HUES48 (cell line): ENCODE measurements around the gene HLA-DOA.

Experiments
- H3K27ac ChIP-seq: one replicate; pipeline ENCODE4 v1.7.0; 2013; ENCODE audit warnings: low read depth, low read length, inconsistent platforms
- H3K27me3 ChIP-seq: 2 replicates; pipeline ENCODE4 v1.6.1; 2013; ENCODE audit warnings: mild to moderate bottlenecking, low read length; ENCODE audit not compliant: control insufficient read depth, insufficient read depth
- H3K36me3 ChIP-seq: 2 replicates; pipeline ENCODE4 v1.6.1; 2013; ENCODE audit warnings: low read length; ENCODE audit not compliant: control insufficient read depth, insufficient read depth
- H3K4me1 ChIP-seq: 2 replicates; pipeline ENCODE4 v1.6.1; 2013; ENCODE audit warnings: mild to moderate bottlenecking, low read length; ENCODE audit not compliant: control insufficient read depth, insufficient read depth
- H3K4me3 ChIP-seq: 2 replicates; pipeline ENCODE4 v1.5.1; 2013; ENCODE audit warnings: mild to moderate bottlenecking, low read depth, low read length
- H3K9ac ChIP-seq: 2 replicates; pipeline ENCODE4 v1.6.1; 2013; ENCODE audit warnings: mild to moderate bottlenecking, low read depth, low read length, moderate library complexity
- H3K9me3 ChIP-seq: 2 replicates; pipeline ENCODE4 v1.6.1; 2013; ENCODE audit warnings: low read length; ENCODE audit not compliant: control insufficient read depth, insufficient read depth

The HLA-DOA gene

DNA sequence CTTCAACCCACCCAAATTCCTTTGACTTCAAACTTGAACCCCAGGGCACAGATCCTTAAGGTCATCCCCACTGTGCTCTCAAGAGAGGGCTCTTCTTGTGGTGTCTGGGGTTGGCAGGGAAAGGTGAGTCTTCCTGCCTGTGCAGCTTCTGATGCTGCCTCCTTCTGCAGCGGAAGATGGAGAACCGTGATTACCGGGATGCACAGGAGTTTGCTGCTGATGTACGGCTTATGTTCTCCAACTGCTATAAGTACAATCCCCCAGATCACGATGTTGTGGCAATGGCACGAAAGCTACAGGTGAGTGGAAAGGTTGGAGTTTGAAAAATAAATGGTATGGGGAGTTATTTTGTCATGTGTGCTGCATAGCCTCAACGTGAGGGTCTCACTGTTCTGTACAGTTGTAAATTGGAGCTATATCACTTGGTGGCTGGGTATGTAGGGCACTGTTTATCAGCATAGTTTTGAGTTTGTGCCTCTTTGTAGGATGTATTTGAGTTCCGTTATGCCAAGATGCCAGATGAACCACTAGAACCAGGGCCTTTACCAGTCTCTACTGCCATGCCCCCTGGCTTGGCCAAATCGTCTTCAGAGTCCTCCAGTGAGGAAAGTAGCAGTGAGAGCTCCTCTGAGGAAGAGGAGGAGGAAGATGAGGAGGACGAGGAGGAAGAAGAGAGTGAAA lies 32.0 kb downstream of the HLA-DOA start:
- Histone ChIP-seq H3K9ac (no peak overlapping the region), H3K4me1 (peaks cover 2% of the 10 kb centered on the region; the same call in 1 of the 2 replicates)

DNA sequence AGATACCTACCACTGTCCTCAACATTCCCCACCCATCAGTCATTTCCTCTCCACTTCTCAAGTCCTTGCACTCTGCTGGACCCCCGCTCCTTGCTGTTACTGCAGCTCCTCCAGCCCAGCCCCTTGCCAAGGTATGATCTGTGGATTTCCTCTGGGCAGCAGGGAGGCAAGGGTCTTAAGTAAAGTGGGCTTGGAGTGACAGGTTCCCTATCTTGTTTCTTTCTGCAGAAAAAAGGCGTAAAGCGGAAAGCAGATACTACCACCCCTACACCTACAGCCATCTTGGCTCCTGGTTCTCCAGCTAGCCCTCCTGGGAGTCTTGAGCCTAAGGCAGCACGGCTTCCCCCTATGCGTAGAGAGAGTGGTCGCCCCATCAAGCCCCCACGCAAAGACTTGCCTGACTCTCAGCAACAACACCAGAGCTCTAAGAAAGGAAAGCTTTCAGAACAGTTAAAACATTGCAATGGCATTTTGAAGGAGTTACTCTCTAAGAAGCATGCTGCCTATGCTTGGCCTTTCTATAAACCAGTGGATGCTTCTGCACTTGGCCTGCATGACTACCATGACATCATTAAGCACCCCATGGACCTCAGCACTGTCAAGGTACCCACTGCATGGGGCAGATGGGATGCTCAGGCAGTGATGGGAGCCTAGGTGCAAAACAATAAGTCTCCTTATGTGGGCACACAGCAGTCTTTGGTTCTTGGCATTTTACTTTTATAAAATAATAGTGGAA lies 32.9 kb downstream of the HLA-DOA start:
- Histone ChIP-seq H3K9me3 (no peaks in the 10 kb centered on the region), H3K4me1 (peaks cover 2% of the 10 kb centered on the region; the same call in 1 of the 2 replicates), H3K27me3 (no peaks in the 10 kb centered on the region), H3K27ac (no peak overlapping the region), H3K4me3 (0 out of 2 replicates have a peak overlapping the region, but pooled peaks have one; percentile 6), H3K36me3 (peaks cover 94% of the 10 kb centered on the region), H3K9ac (no peak overlapping the region)

More for the DNA sequence above, 32.0 kb downstream of the HLA-DOA start:
- Histone ChIP-seq H3K27ac (no peak overlapping the region), H3K27me3 (no peaks in the 10 kb centered on the region), H3K36me3 (peaks cover 95% of the 10 kb centered on the region), H3K4me3 (no peak overlapping the region), H3K9me3 (no peaks in the 10 kb centered on the region)

DNA sequence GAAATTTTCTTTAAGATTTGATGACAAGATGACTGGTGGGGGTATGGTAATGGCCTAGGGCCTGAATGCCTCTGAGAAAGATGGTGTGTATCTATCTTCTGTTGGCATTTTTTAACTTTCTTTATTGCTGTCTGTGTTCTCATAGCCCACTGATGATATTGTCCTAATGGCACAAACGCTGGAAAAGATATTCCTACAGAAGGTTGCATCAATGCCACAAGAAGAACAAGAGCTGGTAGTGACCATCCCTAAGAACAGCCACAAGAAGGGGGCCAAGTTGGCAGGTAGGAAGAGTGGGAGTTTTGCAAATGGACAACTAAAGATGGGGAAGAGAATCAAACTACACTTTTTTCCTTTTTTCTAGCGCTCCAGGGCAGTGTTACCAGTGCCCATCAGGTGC lies 33.5 kb downstream of the HLA-DOA start:
- Histone ChIP-seq H3K27me3 (no peaks in the 10 kb centered on the region), H3K36me3 (peaks cover 91% of the 10 kb centered on the region), H3K9me3 (no peaks in the 10 kb centered on the region), H3K27ac (no peak overlapping the region), H3K4me1 (peaks cover 2% of the 10 kb centered on the region; the same call in 1 of the 2 replicates), H3K9ac (no peak overlapping the region), H3K4me3 (0 out of 2 replicates have a peak overlapping the region, but pooled peaks have one; percentile 89)

DNA sequence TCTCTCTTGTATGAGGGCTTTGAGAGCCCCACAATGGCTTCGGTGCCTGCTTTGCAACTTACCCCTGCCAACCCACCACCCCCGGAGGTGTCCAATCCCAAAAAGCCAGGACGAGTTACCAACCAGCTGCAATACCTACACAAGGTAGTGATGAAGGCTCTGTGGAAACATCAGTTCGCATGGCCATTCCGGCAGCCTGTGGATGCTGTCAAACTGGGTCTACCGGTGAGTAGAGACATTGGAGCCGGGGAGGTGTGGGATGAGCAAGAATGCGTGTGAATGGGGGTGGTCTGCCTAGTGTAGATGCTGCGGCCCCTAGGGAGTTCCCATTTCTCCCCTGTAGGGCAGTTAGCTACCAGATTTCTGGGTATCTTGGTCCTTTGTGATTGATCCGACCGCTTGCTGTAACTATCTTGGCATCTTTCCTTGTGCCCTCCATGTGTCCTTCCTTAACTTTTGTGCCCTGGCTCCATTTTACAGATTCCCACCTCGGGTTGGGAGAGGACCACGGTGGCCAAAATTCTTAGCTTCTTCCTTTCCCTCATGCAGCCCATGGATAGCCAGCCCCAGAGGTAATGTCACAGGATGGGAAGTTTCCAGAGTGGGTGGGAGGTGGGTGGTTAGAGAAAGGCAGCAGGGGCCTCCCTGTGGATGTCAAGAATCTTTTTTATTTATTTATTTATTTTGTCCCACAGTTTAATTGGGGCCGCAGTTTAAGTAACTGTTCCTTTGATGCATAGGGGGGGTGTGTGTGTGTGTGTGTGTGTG lies 34.7 kb downstream of the HLA-DOA start:
- Histone ChIP-seq H3K4me3 (peak overlapping the region; percentile 89), H3K27me3 (no peaks in the 10 kb centered on the region), H3K9me3 (no peaks in the 10 kb centered on the region), H3K9ac (peak overlapping the region; percentile 92; the same call in 1 of the 2 replicates), H3K27ac (no peak overlapping the region), H3K36me3 (peaks cover 80% of the 10 kb centered on the region), H3K4me1 (peaks cover 2% of the 10 kb centered on the region; the same call in 1 of the 2 replicates)

GRCh38 chr6:32974016-32974333 lies 35.4 kb downstream of the HLA-DOA start:
- H3K36me3 ChIP-seq: peaks cover 72% of the 10 kb centered on the region
- H3K4me3 ChIP-seq: peak overlapping the region; percentile 89
- no peaks in the 10 kb centered on the region for H3K9me3 ChIP-seq
- H3K4me1 ChIP-seq: peaks cover 2% of the 10 kb centered on the region; the same call in 1 of the 2 replicates
- H3K27ac ChIP-seq: no peak overlapping the region
- no peaks in the 10 kb centered on the region for H3K27me3 ChIP-seq
- H3K9ac ChIP-seq: peak overlapping the region; percentile 92

DNA sequence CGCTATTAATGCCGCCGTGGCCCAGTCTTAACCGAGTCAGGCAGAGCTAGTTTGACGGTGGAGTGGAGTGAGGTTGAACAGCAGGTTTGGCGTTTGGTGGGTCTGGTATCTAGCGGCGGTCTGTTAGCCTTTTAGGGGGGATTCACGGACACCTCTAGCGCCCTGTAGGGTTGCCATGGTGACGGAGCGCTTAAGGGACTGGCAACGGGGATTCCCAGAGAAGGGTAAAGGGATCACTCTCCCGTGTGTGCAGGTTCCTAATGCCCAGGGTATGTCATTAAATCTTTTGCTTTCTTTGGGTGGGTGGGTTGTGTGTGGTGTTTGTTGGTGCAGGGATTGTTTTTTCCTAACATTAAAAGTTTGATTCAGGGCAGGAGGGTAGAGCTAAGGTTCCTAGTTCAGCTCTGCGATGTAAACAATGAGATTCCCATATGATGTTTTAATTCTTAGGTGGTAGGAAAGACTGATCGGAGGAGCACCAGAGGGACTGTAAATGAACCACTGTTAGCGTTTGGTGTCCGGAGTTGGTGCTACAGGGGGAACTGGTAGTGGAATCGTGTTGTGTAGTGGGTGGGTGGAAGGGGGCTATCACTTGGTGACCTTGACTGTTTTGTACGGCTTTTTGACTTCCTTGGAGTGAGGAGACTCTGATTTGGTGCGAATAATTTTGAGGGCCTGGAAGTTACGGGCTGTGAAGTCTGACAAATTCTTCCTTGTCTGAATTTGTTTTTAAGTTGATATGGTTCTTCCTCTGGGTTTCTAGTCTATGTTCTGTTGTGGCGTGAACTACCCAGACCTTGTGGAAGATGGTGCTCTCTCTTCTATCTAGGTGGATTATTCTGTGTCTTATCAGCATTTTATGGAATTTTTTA lies 36.0 kb downstream of the HLA-DOA start:
- H3K9ac ChIP-seq: peak overlapping the region; percentile 92

GRCh38 chr6:32972353-32973143 lies 36.8 kb downstream of the HLA-DOA start:
- peaks cover 58% of the 10 kb centered on the region for H3K36me3 ChIP-seq

More for the DNA sequence above, 36.0 kb downstream of the HLA-DOA start:
- no peaks in the 10 kb centered on the region for H3K9me3 ChIP-seq
- H3K4me3 ChIP-seq: peak overlapping the region; percentile 89
- no peaks in the 10 kb centered on the region for H3K27me3 ChIP-seq
- H3K36me3 ChIP-seq: peaks cover 66% of the 10 kb centered on the region
- H3K4me1 ChIP-seq: peaks cover 2% of the 10 kb centered on the region; the same call in 1 of the 2 replicates
- peak overlapping the region; percentile 100 for H3K27ac ChIP-seq

DNA sequence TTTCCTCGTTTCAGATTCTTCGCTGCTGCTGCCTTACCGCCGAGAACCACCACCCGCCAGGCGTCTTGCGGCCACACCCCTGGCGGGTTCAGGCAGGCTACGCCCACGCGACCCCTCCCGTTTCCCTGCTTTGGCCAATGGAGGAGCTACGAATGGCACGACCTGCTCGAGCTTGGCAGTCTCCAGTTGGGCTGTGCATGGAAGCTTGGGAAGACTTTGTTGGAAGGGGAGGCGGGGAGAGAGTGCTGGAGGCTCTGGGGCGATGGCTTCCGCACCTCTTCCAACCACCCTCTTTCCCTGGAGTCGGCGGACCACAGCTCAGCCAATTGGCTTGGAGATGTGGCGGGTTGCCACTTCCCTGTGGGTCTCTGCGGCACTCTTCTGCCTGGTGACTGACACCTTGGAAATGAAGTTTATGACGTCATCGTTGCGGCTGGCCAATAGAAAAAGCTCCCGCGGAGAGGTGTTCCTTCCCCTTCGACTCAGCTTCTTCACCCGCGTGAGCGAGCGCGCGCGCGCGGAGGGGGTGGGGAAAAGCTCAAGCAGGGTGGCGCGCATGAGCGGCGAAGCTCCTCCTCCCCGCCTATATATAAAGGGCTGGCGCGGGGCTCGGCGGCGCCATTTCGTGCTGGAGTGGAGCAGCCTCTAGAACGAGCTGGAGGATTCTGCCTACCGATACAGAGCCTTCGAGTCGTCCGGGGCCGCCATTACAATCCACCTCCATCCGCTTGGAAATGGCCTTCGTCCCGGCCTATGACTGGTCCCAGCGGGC lies 37.6 kb downstream of the HLA-DOA start:
- H3K36me3 ChIP-seq: peaks cover 50% of the 10 kb centered on the region

More at GRCh38 chr6:32972353-32973143, 36.8 kb downstream of the HLA-DOA start:
- H3K27ac ChIP-seq: peak overlapping the region; percentile 100
- peaks cover 2% of the 10 kb centered on the region; the same call in 1 of the 2 replicates for H3K4me1 ChIP-seq
- peak overlapping the region; percentile 89 for H3K4me3 ChIP-seq
- peak overlapping the region; percentile 92 for H3K9ac ChIP-seq
- no peaks in the 10 kb centered on the region for H3K27me3 ChIP-seq
- H3K9me3 ChIP-seq: no peaks in the 10 kb centered on the region

DNA sequence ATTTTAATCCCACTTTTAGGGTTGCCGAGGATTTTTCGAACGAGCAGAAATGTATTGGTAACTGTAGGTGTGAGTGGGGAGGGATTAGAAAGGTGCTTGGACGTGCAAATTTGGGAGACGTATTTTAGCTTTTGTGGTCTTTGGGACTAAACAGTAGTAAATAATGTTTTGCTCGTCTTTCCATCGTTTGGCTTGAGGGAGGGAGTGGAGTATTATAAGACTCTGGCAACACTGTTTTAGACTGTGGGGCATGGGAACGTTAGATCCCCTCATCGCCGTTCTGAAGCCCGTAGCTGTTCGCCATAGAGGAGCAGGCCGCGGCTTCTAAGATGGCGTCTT lies 38.2 kb downstream of the HLA-DOA start:
- no peaks in the 10 kb centered on the region for H3K9me3 ChIP-seq
- H3K4me3 ChIP-seq: peak overlapping the region; percentile 89
- H3K36me3 ChIP-seq: peaks cover 45% of the 10 kb centered on the region
- H3K9ac ChIP-seq: peak overlapping the region; percentile 100
- H3K4me1 ChIP-seq: peaks cover 12% of the 10 kb centered on the region; the same call in 1 of the 2 replicates
- no peaks in the 10 kb centered on the region for H3K27me3 ChIP-seq
- H3K27ac ChIP-seq: peak overlapping the region; percentile 100

More for the DNA sequence above, 37.6 kb downstream of the HLA-DOA start:
- no peaks in the 10 kb centered on the region for H3K9me3 ChIP-seq
- H3K4me3 ChIP-seq: peak overlapping the region; percentile 89
- H3K9ac ChIP-seq: peak overlapping the region; percentile 100
- no peaks in the 10 kb centered on the region for H3K27me3 ChIP-seq
- H3K27ac ChIP-seq: peak overlapping the region; percentile 100
- H3K4me1 ChIP-seq: peaks cover 9% of the 10 kb centered on the region; the same call in 1 of the 2 replicates
